ENCODE data around the gene CAMK2D. TPM values are rescaled to one million over a fixed set of nuclear protein-coding genes. Genes with fewer than 3 reads are reported as not detected.

CAMK2D gene
- total RNA-seq, 1 experiment from 2014 or later, result 9.0 TPM

- Histone ChIP-seq H3K23me2 (ENCODE audit: insufficient read length, low read depth, low read length, poor library complexity, severe bottlenecking) (no peaks in the 10 kb centered on the region), H4K20me1 (ENCODE audit: control insufficient read depth, insufficient read depth, insufficient read length) (no peaks in the 10 kb centered on the region), H3K56ac (ENCODE audit: insufficient read length, low read depth, low read length) (no peak overlapping the region), H4K8ac (replicated peaks; ENCODE audit: insufficient read length, low read depth, low read length) (no peak overlapping the region), H2BK12ac (ENCODE audit: insufficient read length, low read depth, low read length) (no peak overlapping the region), H3K4ac (ENCODE audit: low read depth, low read length) (no peak overlapping the region), H2AK5ac (ENCODE audit: insufficient read length, low read length) (no peak overlapping the region), H3K4me1 (ENCODE audit: insufficient read depth, low read length) (no peaks in the 10 kb centered on the region), H2BK20ac (ENCODE audit: low read depth, low read length, poor library complexity, severe bottlenecking) (no peak overlapping the region), H3K14ac (ENCODE audit: insufficient read depth, low read length) (no peak overlapping the region), H3K27ac (ENCODE audit: insufficient read length, low read depth, low read length) (no peak overlapping the region), H3K23ac (ENCODE audit: insufficient read length, low read depth, low read length) (no peak overlapping the region), H3K4me2 (ENCODE audit: insufficient read depth, insufficient read length, low read length) (no peak overlapping the region), H2BK120ac (ENCODE audit: low read depth, low read length, poor library complexity, severe bottlenecking) (no peak overlapping the region), H3K79me2 (ENCODE audit: insufficient read depth, low read length) (no peaks in the 10 kb centered on the region), H3K9ac (ENCODE audit: extremely low read depth, insufficient read length, low read length) (no peak overlapping the region), H2BK5ac (ENCODE audit: insufficient read length, low read length) (no peak overlapping the region), H3K9me3 (ENCODE audit: control insufficient read depth, low read depth, low read length) (no peaks in the 10 kb centered on the region), H3K27me3 (ENCODE audit: insufficient read depth, low read length) (no peaks in the 10 kb centered on the region), H3K18ac (ENCODE audit: insufficient read length, low read depth, low read length) (peak overlapping the region; percentile 16), H2AFZ (ENCODE audit: low read length) (no peak overlapping the region), H2BK15ac (ENCODE audit: low read depth, low read length) (no peak overlapping the region), H4K5ac (ENCODE audit: insufficient read length, low read depth, low read length) (no peak overlapping the region), H4K91ac (ENCODE audit: insufficient read length, low read depth, low read length) (no peak overlapping the region), H3K79me1 (ENCODE audit: insufficient read depth, low read depth, low read length, poor library complexity, severe bottlenecking) (no peaks in the 10 kb centered on the region), H3T11ph (ENCODE audit: low read length) (no peak overlapping the region)
- H3K4me3 Mint-ChIP-seq, result no peak overlapping the region
- no peak for TF ChIP-seq CTCF (conservative IDR thresholded peaks at IDR 0.05)
- no peaks in the 10 kb centered on the region for H3K9me3 Mint-ChIP-seq
- H3K27me3 Mint-ChIP-seq (ENCODE audit: low read depth), result no peaks in the 10 kb centered on the region
- peaks cover 3% of the 10 kb centered on the region in 2 experiments; a peak in 1 of 4 replicates for H3K4me1 Mint-ChIP-seq
- no peak for DNase-seq
- H3K27ac Mint-ChIP-seq, result peak overlapping the region in 2 of 3 experiments; percentile 11 to 38; a peak in 1 of 7 replicates
- no peaks in the 10 kb centered on the region for H3K36me3 Mint-ChIP-seq (ENCODE audit: insufficient read depth in 1 of 3, low read depth in 3 of 3)
- no CpG with 5 or more reads among the region's 2 CpGs for WGBS (ENCODE audit: extremely low coverage, insufficient read length, low lambda C conversion rate)
Observed at GRCh38 chr4:113594231-113594556, 167.3 kb downstream of the CAMK2D start.
